ENCODE data around the gene EWSR1. TPM values are rescaled to one million over a fixed set of nuclear protein-coding genes. Genes with fewer than 3 reads are reported as not detected.

EWSR1 gene
- total RNA-seq, 1 donor from 2014 or later = 281 TPM

- Mint-ChIP-seq H3K36me3 (peaks cover 27% of the 10 kb centered on the region), H3K4me3 (no peak overlapping the region), H3K4me1 (peaks cover 2% of the 10 kb centered on the region), H3K27me3 (ENCODE audit: insufficient read depth, low read depth) (peaks cover 4% of the 10 kb centered on the region), H3K9me3 (no peaks in the 10 kb centered on the region), H3K27ac (no peak overlapping the region)
- H3K4me3 ChIP-seq = no peak overlapping the region
- H4K20me1 ChIP-seq (ENCODE audit: low read depth) = no peaks in the 10 kb centered on the region
- no peaks in the 10 kb centered on the region for H3K4me1 ChIP-seq
- H3K4me2 ChIP-seq = no peak overlapping the region
- H3K27me3 ChIP-seq = no peaks in the 10 kb centered on the region
- no peak for DNase-seq (ENCODE audit: low spot score)
- H3K9ac ChIP-seq = no peak overlapping the region
- H3K79me2 ChIP-seq (ENCODE audit: low read depth) = no peaks in the 10 kb centered on the region
- no peak overlapping the region for H3K27ac ChIP-seq
- TF ChIP-seq EZH2phosphoT487 (IDR thresholded peaks at IDR 0.05) (no peak), EZH2 (IDR thresholded peaks at IDR 0.05) (no peak)
- TF ChIP-seq, protein P1, sequence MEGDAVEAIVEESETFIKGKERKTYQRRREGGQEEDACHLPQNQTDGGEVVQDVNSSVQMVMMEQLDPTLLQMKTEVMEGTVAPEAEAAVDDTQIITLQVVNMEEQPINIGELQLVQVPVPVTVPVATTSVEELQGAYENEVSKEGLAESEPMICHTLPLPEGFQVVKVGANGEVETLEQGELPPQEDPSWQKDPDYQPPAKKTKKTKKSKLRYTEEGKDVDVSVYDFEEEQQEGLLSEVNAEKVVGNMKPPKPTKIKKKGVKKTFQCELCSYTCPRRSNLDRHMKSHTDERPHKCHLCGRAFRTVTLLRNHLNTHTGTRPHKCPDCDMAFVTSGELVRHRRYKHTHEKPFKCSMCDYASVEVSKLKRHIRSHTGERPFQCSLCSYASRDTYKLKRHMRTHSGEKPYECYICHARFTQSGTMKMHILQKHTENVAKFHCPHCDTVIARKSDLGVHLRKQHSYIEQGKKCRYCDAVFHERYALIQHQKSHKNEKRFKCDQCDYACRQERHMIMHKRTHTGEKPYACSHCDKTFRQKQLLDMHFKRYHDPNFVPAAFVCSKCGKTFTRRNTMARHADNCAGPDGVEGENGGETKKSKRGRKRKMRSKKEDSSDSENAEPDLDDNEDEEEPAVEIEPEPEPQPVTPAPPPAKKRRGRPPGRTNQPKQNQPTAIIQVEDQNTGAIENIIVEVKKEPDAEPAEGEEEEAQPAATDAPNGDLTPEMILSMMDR (IDR thresholded peaks at IDR 0.05) = no peak
- no peaks in the 10 kb centered on the region for H3K9me3 ChIP-seq (ENCODE audit: low read depth)
- no peaks in the 10 kb centered on the region for H3K36me3 ChIP-seq
- no peaks in the 10 kb centered on the region for H3F3A ChIP-seq (ENCODE audit: low read depth)
- H2AFZ ChIP-seq (replicated peaks) = no peak overlapping the region
Measured at GRCh38 chr22:29334148-29334547, 66.1 kb downstream of the EWSR1 start.

GRCh38 chr22:29334696-29335344 lies 66.8 kb downstream of the EWSR1 start:
- Histone ChIP-seq H3K4me3 (no peak overlapping the region), H3K4me1 (no peaks in the 10 kb centered on the region), H2AFZ (replicated peaks) (no peak overlapping the region), H3K27me3 (no peaks in the 10 kb centered on the region), H3K27ac (no peak overlapping the region), H3K36me3 (no peaks in the 10 kb centered on the region), H4K20me1 (ENCODE audit: low read depth) (no peaks in the 10 kb centered on the region), H3K4me2 (no peak overlapping the region), H3K9me3 (ENCODE audit: low read depth) (no peaks in the 10 kb centered on the region), H3K79me2 (ENCODE audit: low read depth) (no peaks in the 10 kb centered on the region), H3F3A (ENCODE audit: low read depth) (no peaks in the 10 kb centered on the region), H3K9ac (no peak overlapping the region)
- Mint-ChIP-seq H3K9me3 (no peaks in the 10 kb centered on the region), H3K36me3 (peaks cover 29% of the 10 kb centered on the region), H3K4me3 (no peak overlapping the region), H3K27ac (no peak overlapping the region), H3K4me1 (peaks cover 2% of the 10 kb centered on the region), H3K27me3 (ENCODE audit: insufficient read depth, low read depth) (peaks cover 4% of the 10 kb centered on the region)
- no peak for DNase-seq (ENCODE audit: low spot score)
- TF ChIP-seq, protein P1 (IDR thresholded peaks at IDR 0.05) = no peak

GRCh38 chr22:29335656-29336055 lies 67.6 kb downstream of the EWSR1 start:
- Histone ChIP-seq H3K9ac (no peak overlapping the region), H3F3A (ENCODE audit: low read depth) (no peaks in the 10 kb centered on the region), H3K27ac (no peak overlapping the region), H3K9me3 (ENCODE audit: low read depth) (no peaks in the 10 kb centered on the region), H3K4me3 (no peak overlapping the region), H3K4me2 (no peak overlapping the region), H3K79me2 (ENCODE audit: low read depth) (no peaks in the 10 kb centered on the region), H3K27me3 (no peaks in the 10 kb centered on the region), H4K20me1 (ENCODE audit: low read depth) (no peaks in the 10 kb centered on the region), H3K4me1 (no peaks in the 10 kb centered on the region), H2AFZ (replicated peaks) (no peak overlapping the region), H3K36me3 (no peaks in the 10 kb centered on the region)
- Mint-ChIP-seq H3K27me3 (ENCODE audit: insufficient read depth, low read depth) (peaks cover 4% of the 10 kb centered on the region), H3K36me3 (peaks cover 29% of the 10 kb centered on the region), H3K4me1 (peaks cover 2% of the 10 kb centered on the region), H3K9me3 (no peaks in the 10 kb centered on the region), H3K27ac (peak overlapping the region; percentile 21), H3K4me3 (no peak overlapping the region)
- TF ChIP-seq EZH2 (IDR thresholded peaks at IDR 0.05) (no peak), EZH2phosphoT487 (IDR thresholded peaks at IDR 0.05) (no peak)
- TF ChIP-seq, protein P1 (IDR thresholded peaks at IDR 0.05) = no peak
- DNase-seq (ENCODE audit: low spot score) = no peak
